H9 (cell line): Measurements from ENCODE around the gene ATRX. TPM values are rescaled to one million over a fixed set of nuclear protein-coding genes. Genes with fewer than 3 reads are reported as not detected.
"Not testable (repeated sequence)": the region's sequence is repeated elsewhere in the genome, so short reads cannot be mapped to it uniquely, and the experiment has no call there.

Source experiments
- DNase-seq: peaks from one replicate; pipeline ENCODE4 v3.0.0-alpha.2; 2017
- H2AFZ ChIP-seq: one replicate; pipeline ENCODE4 v1.6.1; 2013; ENCODE audit warnings: mild to moderate bottlenecking, low read length, control low read depth, moderate library complexity
- H2AK5ac ChIP-seq: 2 replicates; pipeline ENCODE4 v1.6.1; 2013; ENCODE audit warnings: low read length, control low read depth, mixed read lengths; ENCODE audit not compliant: insufficient read length
- H2BK120ac ChIP-seq: one replicate; pipeline ENCODE4 v1.6.1; 2013; ENCODE audit warnings: low read depth, mild to moderate bottlenecking, low read length, control low read depth, inconsistent platforms; ENCODE audit not compliant: poor library complexity, severe bottlenecking
- H2BK12ac ChIP-seq: 2 replicates; pipeline ENCODE4 v1.6.1; 2013; ENCODE audit warnings: low read length, control low read depth, mixed read lengths, low read depth; ENCODE audit not compliant: insufficient read length
- H2BK15ac ChIP-seq: 2 replicates; pipeline ENCODE4 v1.6.1; 2013; ENCODE audit warnings: low read depth, low read length, control low read depth
- H2BK20ac ChIP-seq: one replicate; pipeline ENCODE4 v1.6.1; 2013; ENCODE audit warnings: low read depth, mild to moderate bottlenecking, low read length, control low read depth, inconsistent platforms; ENCODE audit not compliant: poor library complexity, severe bottlenecking
- H2BK5ac ChIP-seq: 2 replicates; pipeline ENCODE4 v1.6.1; 2013; ENCODE audit warnings: low read length, control low read depth, mixed read lengths; ENCODE audit not compliant: insufficient read length
- H3K14ac ChIP-seq: 2 replicates; pipeline ENCODE4 v1.6.1; 2013; ENCODE audit warnings: low read length, control low read depth; ENCODE audit not compliant: insufficient read depth
- H3K18ac ChIP-seq: 2 replicates; pipeline ENCODE4 v1.6.1; 2013; ENCODE audit warnings: low read depth, mild to moderate bottlenecking, mixed read lengths, low read length, control low read depth; ENCODE audit not compliant: insufficient read length
- H3K23ac ChIP-seq: 2 replicates; pipeline ENCODE4 v1.6.1; 2013; ENCODE audit warnings: low read length, control low read depth, mixed read lengths, low read depth; ENCODE audit not compliant: insufficient read length
- H3K23me2 ChIP-seq: 2 replicates; pipeline ENCODE4 v1.6.1; 2013; ENCODE audit warnings: low read depth, mild to moderate bottlenecking, mixed read lengths, low read length, control low read depth; ENCODE audit not compliant: insufficient read length, poor library complexity, severe bottlenecking
- H3K27ac ChIP-seq: 2 replicates; pipeline ENCODE4 v1.5.1; 2013; ENCODE audit warnings: low read length, control low read depth, mixed read lengths, low read depth; ENCODE audit not compliant: insufficient read length
- H3K27me3 ChIP-seq: 2 replicates; pipeline ENCODE4 v1.6.1; 2013; ENCODE audit warnings: low read length, control low read depth, inconsistent platforms; ENCODE audit not compliant: insufficient read depth
- H3K4ac ChIP-seq: 2 replicates; pipeline ENCODE4 v1.6.1; 2013; ENCODE audit warnings: low read depth, mild to moderate bottlenecking, control low read depth, inconsistent platforms, low read length, moderate library complexity
- H3K4me1 ChIP-seq: 2 replicates; pipeline ENCODE4 v1.6.1; 2013; ENCODE audit warnings: low read length, control low read depth, inconsistent platforms; ENCODE audit not compliant: insufficient read depth
- H3K4me2 ChIP-seq: 2 replicates; pipeline ENCODE4 v1.6.1; 2013; ENCODE audit warnings: low read length, control low read depth, mixed read lengths; ENCODE audit not compliant: insufficient read length, insufficient read depth
- H3K56ac ChIP-seq: 2 replicates; pipeline ENCODE4 v1.6.1; 2013; ENCODE audit warnings: low read depth, mild to moderate bottlenecking, mixed read lengths, low read length, control low read depth; ENCODE audit not compliant: insufficient read length
- H3K79me1 ChIP-seq: 2 replicates; pipeline ENCODE4 v1.6.1; 2013; ENCODE audit warnings: low read depth, mild to moderate bottlenecking, moderate library complexity, low read length, control low read depth, inconsistent platforms; ENCODE audit not compliant: insufficient read depth, poor library complexity, severe bottlenecking
- H3K79me2 ChIP-seq: 2 replicates; pipeline ENCODE4 v1.6.1; 2013; ENCODE audit warnings: low read length, control low read depth, inconsistent platforms; ENCODE audit not compliant: insufficient read depth
- H3K9ac ChIP-seq: 2 replicates; pipeline ENCODE4 v1.6.1; 2013; ENCODE audit warnings: low read length, control low read depth, mixed read lengths; ENCODE audit not compliant: insufficient read length; ENCODE audit errors: extremely low read depth
- H3K9me3 ChIP-seq: one replicate; pipeline ENCODE4 v1.6.1; 2013; ENCODE audit warnings: low read depth, low read length, inconsistent platforms; ENCODE audit not compliant: control insufficient read depth
- H3T11ph ChIP-seq: one replicate; pipeline ENCODE4 v1.6.1; 2013; ENCODE audit warnings: mild to moderate bottlenecking, low read length, control low read depth, inconsistent platforms
- H4K20me1 ChIP-seq: one replicate; pipeline ENCODE4 v1.6.1; 2013; ENCODE audit not compliant: control insufficient read depth, insufficient read length, insufficient read depth
- H4K5ac ChIP-seq: 2 replicates; pipeline ENCODE4 v1.6.1; 2013; ENCODE audit warnings: low read depth, mild to moderate bottlenecking, mixed read lengths, low read length, control low read depth; ENCODE audit not compliant: insufficient read length
- H4K8ac ChIP-seq: replicated peaks from 2 replicates; pipeline ENCODE4 v1.6.1; 2013; ENCODE audit warnings: low read length, control low read depth, mixed read lengths, low read depth; ENCODE audit not compliant: insufficient read length
- H4K91ac ChIP-seq: 2 replicates; pipeline ENCODE4 v1.6.1; 2013; ENCODE audit warnings: low read depth, mild to moderate bottlenecking, moderate library complexity, mixed read lengths, low read length, control low read depth; ENCODE audit not compliant: insufficient read length
- H3K27ac Mint-ChIP-seq, 3 experiments: 2 replicates in 2 of 3; 3 replicates in 1 of 3; pipeline ENCODE4 v1.8.0; 2020 to 2021; ENCODE audit warnings: mixed read lengths in 3 of 3, mild to moderate bottlenecking in 1 of 3, moderate library complexity in 1 of 3
- H3K27me3 Mint-ChIP-seq: 2 replicates; pipeline ENCODE4 v1.8.0; 2021; ENCODE audit warnings: low read depth, mild to moderate bottlenecking, moderate library complexity, mixed read lengths
- H3K36me3 Mint-ChIP-seq, 3 experiments: 2 replicates in 2 of 3; 3 replicates in 1 of 3; pipeline ENCODE4 v1.8.0; 2020 to 2021; ENCODE audit warnings: low read depth in 3 of 3, mixed read lengths in 3 of 3; ENCODE audit not compliant: insufficient read depth in 1 of 3
- H3K4me1 Mint-ChIP-seq, 2 experiments: 2 replicates each; pipeline ENCODE4 v1.8.0; 2020; ENCODE audit warnings: mixed read lengths in 2 of 2
- H3K4me3 Mint-ChIP-seq, 2 experiments: 2 replicates in 1 of 2; 3 replicates in 1 of 2; pipeline ENCODE4 v1.8.0; 2020 to 2021; ENCODE audit warnings: mild to moderate bottlenecking in 2 of 2, mixed read lengths in 2 of 2, moderate library complexity in 1 of 2
- H3K9me3 Mint-ChIP-seq, 2 experiments: 2 replicates in 1 of 2; 3 replicates in 1 of 2; pipeline ENCODE4 v1.8.0; 2020; ENCODE audit warnings: mild to moderate bottlenecking in 2 of 2, mixed read lengths in 2 of 2, moderate library complexity in 1 of 2
- WGBS: extraction: QIAGEN DNeasy Blood & Tissue Kit; methylation state at CpG from one replicate; pipeline ENCODE4 v1.1.7; 2013; ENCODE audit warnings: missing lambda C conversion rate, low lambda C conversion rate, mixed read lengths; ENCODE audit not compliant: insufficient read length; ENCODE audit errors: extremely low coverage; 5-methylcytosine and 5-hydroxymethylcytosine counted together
- total RNA-seq: library from RNA; stranded (reverse); gene quantifications from 2 replicates; pipeline ENCODE4 v1.2.1, GENCODE V29; 2021
- TF ChIP-seq, protein P1 (sequence below): fragments of 200-600 bp; sonication (generic); conservative IDR thresholded peaks from 3 replicates; pipeline ENCODE4 v1.8.0; 2021; ENCODE audit warnings: antibody characterized with exemption, mild to moderate bottlenecking

The ATRX gene
- total RNA-seq, 1 experiment from 2014 or later = 76.0 TPM

DNA sequence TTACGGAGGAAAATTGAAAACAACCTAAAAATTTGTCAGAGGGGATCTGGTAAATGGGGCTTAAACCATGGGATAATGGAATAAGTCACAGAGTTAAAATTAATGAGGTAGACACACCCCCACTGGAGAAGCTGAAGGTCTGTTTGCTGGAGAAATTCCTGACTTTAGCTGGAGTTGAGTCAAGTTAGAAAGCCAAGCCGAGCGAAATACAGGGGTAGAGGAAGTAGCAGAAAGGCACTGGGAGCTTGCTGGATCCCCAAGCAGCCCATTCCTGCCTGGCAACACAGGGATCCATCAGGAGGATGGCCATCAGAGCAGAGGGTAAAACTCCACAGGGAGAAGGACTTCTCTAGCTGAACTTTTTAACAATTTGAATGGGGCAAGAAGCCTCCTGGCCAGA lies 163.8 kb downstream of the ATRX start:
- no peak overlapping the region for H3K4me2 ChIP-seq
- no peaks in the 10 kb centered on the region; the same call in 1 of the 2 replicates for H3K4me1 ChIP-seq
- H2AK5ac ChIP-seq = no peak overlapping the region
- H3K14ac ChIP-seq = no peak overlapping the region
- no peaks in the 10 kb centered on the region for H3K27me3 ChIP-seq
- no peak overlapping the region for H3K9ac ChIP-seq
- no peaks in the 10 kb centered on the region for H3K79me2 ChIP-seq
- H3K27ac ChIP-seq = no peak overlapping the region
- H2BK15ac ChIP-seq = no peak overlapping the region
- H3K23me2 ChIP-seq = no peaks in the 10 kb centered on the region
- H3K36me3 Mint-ChIP-seq = peaks cover 15 to 33% (median 19%) of the 10 kb centered on the region in 3 experiments
- peaks cover under 1% of the 10 kb centered on the region for H3K9me3 ChIP-seq
- H2BK120ac ChIP-seq = no peak overlapping the region
- no peak overlapping the region for H3K23ac ChIP-seq
- H2BK20ac ChIP-seq = no peak overlapping the region
- no peak overlapping the region for H3K18ac ChIP-seq
- H4K8ac ChIP-seq = no peak overlapping the region
- H3K4ac ChIP-seq = no peak overlapping the region
- H3K4me1 Mint-ChIP-seq = peaks cover 25 to 29% of the 10 kb centered on the region in 2 experiments
- no CpG with 5 or more reads among the region's 3 CpGs for WGBS
- H2BK5ac ChIP-seq = no peak overlapping the region
- peaks cover 59 to 72% of the 10 kb centered on the region in 2 experiments for H3K9me3 Mint-ChIP-seq
- TF ChIP-seq, protein P1, sequence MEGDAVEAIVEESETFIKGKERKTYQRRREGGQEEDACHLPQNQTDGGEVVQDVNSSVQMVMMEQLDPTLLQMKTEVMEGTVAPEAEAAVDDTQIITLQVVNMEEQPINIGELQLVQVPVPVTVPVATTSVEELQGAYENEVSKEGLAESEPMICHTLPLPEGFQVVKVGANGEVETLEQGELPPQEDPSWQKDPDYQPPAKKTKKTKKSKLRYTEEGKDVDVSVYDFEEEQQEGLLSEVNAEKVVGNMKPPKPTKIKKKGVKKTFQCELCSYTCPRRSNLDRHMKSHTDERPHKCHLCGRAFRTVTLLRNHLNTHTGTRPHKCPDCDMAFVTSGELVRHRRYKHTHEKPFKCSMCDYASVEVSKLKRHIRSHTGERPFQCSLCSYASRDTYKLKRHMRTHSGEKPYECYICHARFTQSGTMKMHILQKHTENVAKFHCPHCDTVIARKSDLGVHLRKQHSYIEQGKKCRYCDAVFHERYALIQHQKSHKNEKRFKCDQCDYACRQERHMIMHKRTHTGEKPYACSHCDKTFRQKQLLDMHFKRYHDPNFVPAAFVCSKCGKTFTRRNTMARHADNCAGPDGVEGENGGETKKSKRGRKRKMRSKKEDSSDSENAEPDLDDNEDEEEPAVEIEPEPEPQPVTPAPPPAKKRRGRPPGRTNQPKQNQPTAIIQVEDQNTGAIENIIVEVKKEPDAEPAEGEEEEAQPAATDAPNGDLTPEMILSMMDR = no peak
- no peak overlapping the region for H4K5ac ChIP-seq
- no peaks in the 10 kb centered on the region; the same call in 1 of the 2 replicates for H3K27me3 Mint-ChIP-seq
- DNase-seq = peak; percentile 25
- H2BK12ac ChIP-seq = no peak overlapping the region
- H4K20me1 ChIP-seq = no peaks in the 10 kb centered on the region
- no peak overlapping the region for H4K91ac ChIP-seq
- no peaks in the 10 kb centered on the region for H3K79me1 ChIP-seq
- no peak overlapping the region for H3K56ac ChIP-seq
- H3T11ph ChIP-seq = no peak overlapping the region
- no peak overlapping the region for H3K4me3 Mint-ChIP-seq
- no peak overlapping the region for H2AFZ ChIP-seq
- H3K27ac Mint-ChIP-seq = peak overlapping the region; percentile 0 to 78 (median 63); a peak in 6 of 7 replicates

DNA sequence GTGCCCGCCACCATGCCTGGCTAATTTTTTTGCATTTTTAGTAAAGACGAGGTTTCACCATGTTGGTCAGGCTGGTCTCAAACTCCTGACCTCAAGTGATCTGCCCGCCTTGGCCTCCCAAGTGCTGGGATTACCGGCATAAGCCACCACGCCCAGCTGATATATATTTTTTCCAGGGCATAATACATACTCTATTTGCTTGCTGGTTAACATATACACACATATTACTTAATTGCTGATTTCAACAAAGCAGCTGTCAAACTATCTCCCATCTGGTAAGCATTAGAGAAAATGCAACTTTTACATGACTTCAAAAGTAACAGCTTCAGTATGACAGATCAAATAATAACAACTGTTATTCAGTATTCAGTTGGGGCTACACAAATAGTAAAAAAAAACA lies 164.6 kb downstream of the ATRX start:
- Mint-ChIP-seq H3K36me3 (peaks cover 15 to 29% (median 16%) of the 10 kb centered on the region in 3 experiments), H3K4me1 (peaks cover 25 to 29% of the 10 kb centered on the region in 2 experiments), H3K9me3 (peaks cover 60 to 69% of the 10 kb centered on the region in 2 experiments)
- not testable (repeated sequence) for H3K23ac ChIP-seq, H2BK5ac ChIP-seq, H3K27ac Mint-ChIP-seq, H3K4me3 Mint-ChIP-seq, H3T11ph ChIP-seq, H3K4me1 ChIP-seq, H2AK5ac ChIP-seq, H2BK15ac ChIP-seq, DNase-seq, H3K27me3 ChIP-seq, H4K8ac ChIP-seq, H4K20me1 ChIP-seq, H2BK120ac ChIP-seq, H3K14ac ChIP-seq, H3K18ac ChIP-seq, H3K23me2 ChIP-seq, H2BK12ac ChIP-seq, H3K27ac ChIP-seq, H3K4me2 ChIP-seq, H4K91ac ChIP-seq, H3K79me2 ChIP-seq, H2BK20ac ChIP-seq, H2AFZ ChIP-seq, H3K79me1 ChIP-seq, H3K56ac ChIP-seq, H3K9ac ChIP-seq, H3K4ac ChIP-seq, H3K9me3 ChIP-seq, H4K5ac ChIP-seq, H3K27me3 Mint-ChIP-seq
- WGBS = no CpG with 5 or more reads among the region's 5 CpGs
